ENCODE results near the gene DTNBP1. TPM values are rescaled to one million over a fixed set of nuclear protein-coding genes. Genes with fewer than 3 reads are reported as not detected.

The DTNBP1 gene
- total RNA-seq, 1 donor from 2014 or later: 19.2 TPM

- H3K4me3 ChIP-seq: no peak overlapping the region
- H3K27me3 ChIP-seq (ENCODE audit: low read depth): no peaks in the 10 kb centered on the region
- DNase-seq: no peak
- peaks cover 12% of the 10 kb centered on the region for H3K36me3 ChIP-seq
- TF ChIP-seq CTCF (IDR thresholded peaks at IDR 0.05; ENCODE audit: borderline replicate concordance): no peak
- H3K9me3 ChIP-seq (replicated peaks): peaks cover 6% of the 10 kb centered on the region
- peaks cover 26% of the 10 kb centered on the region for H3K4me1 ChIP-seq
- intact Hi-C loops (cut with micrococcal nuclease): no loop called here
- H3K27ac ChIP-seq (replicated peaks): peak overlapping the region; percentile 23
Measured at GRCh38 chr6:15616261-15616660, 46.6 kb downstream of the DTNBP1 start.

- H3K27me3 ChIP-seq (ENCODE audit: low read depth): no peaks in the 10 kb centered on the region
- DNase-seq: no peak
- H3K4me1 ChIP-seq: peaks cover 21% of the 10 kb centered on the region
- no peak for TF ChIP-seq CTCF (IDR thresholded peaks at IDR 0.05; ENCODE audit: borderline replicate concordance)
- peaks cover 10% of the 10 kb centered on the region for H3K9me3 ChIP-seq (replicated peaks)
- H3K36me3 ChIP-seq: peaks cover 17% of the 10 kb centered on the region
- no peak overlapping the region for H3K4me3 ChIP-seq
- H3K27ac ChIP-seq (replicated peaks): peak overlapping the region; percentile 23
- intact Hi-C loops (cut with micrococcal nuclease): no loop called here
Measured at GRCh38 chr6:15615802-15616201, 47.0 kb downstream of the DTNBP1 start.

- H3K9me3 ChIP-seq (replicated peaks): peaks cover 10% of the 10 kb centered on the region
- H3K36me3 ChIP-seq: peaks cover 25% of the 10 kb centered on the region
- DNase-seq: no peak
- H3K27me3 ChIP-seq (ENCODE audit: low read depth): no peaks in the 10 kb centered on the region
- TF ChIP-seq CTCF (IDR thresholded peaks at IDR 0.05; ENCODE audit: borderline replicate concordance): no peak
- intact Hi-C loops (cut with micrococcal nuclease): no loop called here
- H3K27ac ChIP-seq (replicated peaks): no peak overlapping the region
- no peak overlapping the region for H3K4me3 ChIP-seq
- H3K4me1 ChIP-seq: peaks cover 14% of the 10 kb centered on the region
Measured at GRCh38 chr6:15614277-15614676, 48.6 kb downstream of the DTNBP1 start.

- intact Hi-C loops (cut with micrococcal nuclease): no loop called here
- TF ChIP-seq CTCF (IDR thresholded peaks at IDR 0.05; ENCODE audit: borderline replicate concordance): no peak
- Histone ChIP-seq H3K27ac (replicated peaks) (peak overlapping the region; percentile 63), H3K9me3 (replicated peaks) (peaks cover 10% of the 10 kb centered on the region), H3K4me3 (no peak overlapping the region), H3K36me3 (peaks cover 18% of the 10 kb centered on the region), H3K4me1 (peaks cover 28% of the 10 kb centered on the region), H3K27me3 (ENCODE audit: low read depth) (no peaks in the 10 kb centered on the region)
- DNase-seq: no peak
Measured at GRCh38 chr6:15608396-15608795, 54.4 kb downstream of the DTNBP1 start.

GRCh38 chr6:15607603-15608002 lies 55.2 kb downstream of the DTNBP1 start:
- peaks cover 10% of the 10 kb centered on the region for H3K9me3 ChIP-seq (replicated peaks)
- H3K4me3 ChIP-seq: no peak overlapping the region
- H3K27ac ChIP-seq (replicated peaks): peak overlapping the region; percentile 63
- peaks cover 18% of the 10 kb centered on the region for H3K36me3 ChIP-seq
- intact Hi-C loops (cut with micrococcal nuclease): no loop called here
- no peak for TF ChIP-seq CTCF (IDR thresholded peaks at IDR 0.05; ENCODE audit: borderline replicate concordance)
- H3K4me1 ChIP-seq: peaks cover 24% of the 10 kb centered on the region
- no peaks in the 10 kb centered on the region for H3K27me3 ChIP-seq (ENCODE audit: low read depth)
- no peak for DNase-seq

GRCh38 chr6:15606347-15606746 lies 56.5 kb downstream of the DTNBP1 start:
- intact Hi-C loops (cut with micrococcal nuclease): no loop called here
- Histone ChIP-seq H3K4me3 (no peak overlapping the region), H3K27me3 (ENCODE audit: low read depth) (no peaks in the 10 kb centered on the region), H3K27ac (replicated peaks) (no peak overlapping the region), H3K9me3 (replicated peaks) (peaks cover 5% of the 10 kb centered on the region), H3K4me1 (peaks cover 29% of the 10 kb centered on the region), H3K36me3 (peaks cover 14% of the 10 kb centered on the region)
- no peak for DNase-seq
- TF ChIP-seq CTCF (IDR thresholded peaks at IDR 0.05; ENCODE audit: borderline replicate concordance): no peak

Measured in left ventricle myocardium inferior (tissue), 1 donor.